PC-3 (cell line): ENCODE measurements around the gene CLCN5.

Source experiments
- EZH2 ChIP-seq: fragments of 300-600 bp; sonication (generic); IDR thresholded peaks from one replicate; pipeline ENCODE4 v1.6.1; 2017; ENCODE audit warnings: antibody characterized with exemption, mild to moderate bottlenecking, low read length; ENCODE audit not compliant: unreplicated experiment
- TF ChIP-seq, protein P1 (sequence below): fragments of 300-600 bp; sonication (generic); conservative IDR thresholded peaks from 2 replicates; pipeline ENCODE4 v1.5.1; 2017; ENCODE audit warnings: antibody characterized with exemption, low read depth, mild to moderate bottlenecking, low read length

DNA sequence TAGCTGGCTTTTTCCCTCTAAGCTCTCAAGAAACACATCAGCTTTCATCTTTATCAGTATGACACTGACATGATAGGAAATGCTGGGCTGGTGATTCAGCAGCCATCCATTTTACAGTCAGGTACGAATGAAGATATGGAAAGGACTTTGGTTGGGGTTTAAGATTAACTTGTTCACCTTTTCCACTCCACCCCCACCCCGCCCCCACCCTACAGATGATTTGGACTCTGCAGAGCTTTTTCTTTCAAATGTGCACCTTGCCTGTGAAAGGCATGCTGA is 145.8 kb downstream of the CLCN5 start:
- TF ChIP-seq, protein P1, sequence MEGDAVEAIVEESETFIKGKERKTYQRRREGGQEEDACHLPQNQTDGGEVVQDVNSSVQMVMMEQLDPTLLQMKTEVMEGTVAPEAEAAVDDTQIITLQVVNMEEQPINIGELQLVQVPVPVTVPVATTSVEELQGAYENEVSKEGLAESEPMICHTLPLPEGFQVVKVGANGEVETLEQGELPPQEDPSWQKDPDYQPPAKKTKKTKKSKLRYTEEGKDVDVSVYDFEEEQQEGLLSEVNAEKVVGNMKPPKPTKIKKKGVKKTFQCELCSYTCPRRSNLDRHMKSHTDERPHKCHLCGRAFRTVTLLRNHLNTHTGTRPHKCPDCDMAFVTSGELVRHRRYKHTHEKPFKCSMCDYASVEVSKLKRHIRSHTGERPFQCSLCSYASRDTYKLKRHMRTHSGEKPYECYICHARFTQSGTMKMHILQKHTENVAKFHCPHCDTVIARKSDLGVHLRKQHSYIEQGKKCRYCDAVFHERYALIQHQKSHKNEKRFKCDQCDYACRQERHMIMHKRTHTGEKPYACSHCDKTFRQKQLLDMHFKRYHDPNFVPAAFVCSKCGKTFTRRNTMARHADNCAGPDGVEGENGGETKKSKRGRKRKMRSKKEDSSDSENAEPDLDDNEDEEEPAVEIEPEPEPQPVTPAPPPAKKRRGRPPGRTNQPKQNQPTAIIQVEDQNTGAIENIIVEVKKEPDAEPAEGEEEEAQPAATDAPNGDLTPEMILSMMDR: no peak
- no peak for TF ChIP-seq EZH2
